GM21529 (cell line): ENCODE measurements around the gene SH2D3C.
"Not testable (repeated sequence)": the region's sequence is repeated elsewhere in the genome, so short reads cannot be mapped to it uniquely, and the experiment has no call there.

ENCODE experiments used
- ATAC-seq: cut with Tn5 transposase; IDR thresholded peaks from one replicate; pipeline ENCODE4 v1.9.1; 2021; ENCODE audit not compliant: unreplicated experiment

The SH2D3C gene

GRCh38 chr9:127769101-127769500, 9.4 kb downstream of the SH2D3C start:
- ATAC-seq, result no peak

- no peak for ATAC-seq
Observed at GRCh38 chr9:127768698-127769097, 9.8 kb downstream of the SH2D3C start.

GRCh38 chr9:127767909-127768331, 10.5 kb downstream of the SH2D3C start:
- no peak for ATAC-seq

- ATAC-seq, result no peak
Observed at GRCh38 chr9:127767410-127767809, 11.1 kb downstream of the SH2D3C start.

GRCh38 chr9:127765418-127765817, 13.0 kb downstream of the SH2D3C start:
- ATAC-seq, result no peak

GRCh38 chr9:127763918-127764384, 14.5 kb downstream of the SH2D3C start:
- ATAC-seq, result no peak

- no peak for ATAC-seq
Observed at GRCh38 chr9:127762111-127762676, 16.3 kb downstream of the SH2D3C start.

GRCh38 chr9:127761491-127761956, 16.9 kb downstream of the SH2D3C start:
- no peak for ATAC-seq

GRCh38 chr9:127761061-127761460, 17.4 kb downstream of the SH2D3C start:
- no peak for ATAC-seq

GRCh38 chr9:127758843-127759242, 19.6 kb downstream of the SH2D3C start:
- no peak for ATAC-seq

- ATAC-seq, result not testable (repeated sequence)
Observed at GRCh38 chr9:127756776-127757175, 21.7 kb downstream of the SH2D3C start.

GRCh38 chr9:127756233-127756632, 22.2 kb downstream of the SH2D3C start:
- no peak for ATAC-seq

GRCh38 chr9:127755061-127756060, 23.1 kb downstream of the SH2D3C start:
- ATAC-seq, result no peak

- ATAC-seq, result no peak
Observed at GRCh38 chr9:127754099-127755060, 24.1 kb downstream of the SH2D3C start.

GRCh38 chr9:127753622-127754021, 24.8 kb downstream of the SH2D3C start:
- no peak for ATAC-seq

GRCh38 chr9:127753148-127753547, 25.3 kb downstream of the SH2D3C start:
- ATAC-seq, result no peak

- no peak for ATAC-seq
Observed at GRCh38 chr9:127751269-127752054, 27.0 kb downstream of the SH2D3C start.

GRCh38 chr9:127749090-127749787, 29.2 kb downstream of the SH2D3C start:
- ATAC-seq, result no peak

GRCh38 chr9:127746959-127747569, 31.4 kb downstream of the SH2D3C start:
- no peak for ATAC-seq
